ENCODE results near the gene EBF3.

EBF3 gene

DNA sequence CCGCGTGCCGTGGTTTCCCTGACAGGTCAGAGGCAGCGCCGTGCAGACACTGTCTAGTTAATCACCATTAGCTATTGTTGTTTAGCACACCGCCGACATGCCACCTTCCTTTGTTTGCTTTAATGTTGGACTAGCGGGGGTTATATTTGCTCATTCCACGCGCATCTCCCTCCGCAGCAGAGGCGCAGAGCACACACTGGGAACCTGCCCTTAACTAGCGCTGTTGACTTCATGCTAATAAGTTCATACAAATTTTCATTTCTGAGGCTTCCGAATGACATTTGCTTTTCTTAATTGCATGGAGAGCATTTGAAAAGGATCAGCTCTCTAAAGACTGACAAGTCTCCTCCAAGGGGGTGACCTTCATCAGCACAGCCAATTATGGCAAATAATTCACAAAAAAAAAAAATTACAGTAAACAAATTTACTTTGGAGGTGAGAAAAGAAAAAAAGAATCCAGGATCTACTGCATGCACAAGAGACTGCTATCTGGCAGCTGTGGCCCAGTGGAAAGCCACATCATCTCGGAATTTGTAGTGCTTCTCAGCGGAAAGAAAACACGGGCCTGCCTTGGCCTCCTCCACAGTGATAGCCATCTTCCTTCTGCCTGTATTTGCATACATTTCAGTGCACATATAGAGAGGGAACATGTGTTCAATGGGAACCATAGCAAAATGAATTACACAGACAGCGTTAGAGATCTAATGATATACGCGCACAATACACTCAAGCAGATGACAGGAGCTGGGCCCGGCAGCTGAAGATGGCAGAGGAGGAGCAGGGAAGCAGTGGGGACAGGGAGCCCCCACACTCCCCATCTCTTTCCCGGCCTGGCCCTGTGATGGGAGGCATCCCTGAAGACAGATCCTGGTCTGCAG is 94.2 kb downstream of the EBF3 start:
- DNase-seq (ENCODE audit: low spot score), result no peak

DNA sequence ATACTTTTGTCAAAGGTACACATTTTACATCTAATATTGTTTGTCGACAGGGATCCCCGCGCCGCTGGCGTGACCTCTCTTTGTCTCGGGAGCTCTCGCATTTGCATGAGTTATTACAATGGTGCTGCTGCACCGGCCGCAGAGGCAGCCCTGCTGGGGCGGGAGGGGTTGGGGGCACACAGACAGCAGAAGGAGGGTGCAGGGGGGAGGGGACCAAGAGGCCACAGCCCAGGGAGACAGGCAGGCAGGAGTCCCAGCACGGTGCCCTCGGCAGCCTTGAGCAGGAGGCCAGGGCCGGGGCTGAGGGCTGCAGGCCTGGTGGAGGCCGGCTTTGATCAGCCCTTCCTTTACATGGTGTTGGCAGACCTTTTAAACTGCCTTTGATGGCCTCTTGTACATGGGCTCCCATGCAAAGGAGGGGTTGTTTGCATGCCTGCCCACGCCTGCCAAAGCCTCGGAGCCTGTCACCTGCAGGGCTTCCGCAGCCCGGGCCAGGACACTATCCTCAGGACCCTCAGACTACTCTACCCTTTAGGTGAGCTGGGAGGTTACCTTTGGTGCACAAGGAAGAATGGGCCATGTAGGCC is 95.5 kb downstream of the EBF3 start:
- no peak for DNase-seq (ENCODE audit: low spot score)

DNA sequence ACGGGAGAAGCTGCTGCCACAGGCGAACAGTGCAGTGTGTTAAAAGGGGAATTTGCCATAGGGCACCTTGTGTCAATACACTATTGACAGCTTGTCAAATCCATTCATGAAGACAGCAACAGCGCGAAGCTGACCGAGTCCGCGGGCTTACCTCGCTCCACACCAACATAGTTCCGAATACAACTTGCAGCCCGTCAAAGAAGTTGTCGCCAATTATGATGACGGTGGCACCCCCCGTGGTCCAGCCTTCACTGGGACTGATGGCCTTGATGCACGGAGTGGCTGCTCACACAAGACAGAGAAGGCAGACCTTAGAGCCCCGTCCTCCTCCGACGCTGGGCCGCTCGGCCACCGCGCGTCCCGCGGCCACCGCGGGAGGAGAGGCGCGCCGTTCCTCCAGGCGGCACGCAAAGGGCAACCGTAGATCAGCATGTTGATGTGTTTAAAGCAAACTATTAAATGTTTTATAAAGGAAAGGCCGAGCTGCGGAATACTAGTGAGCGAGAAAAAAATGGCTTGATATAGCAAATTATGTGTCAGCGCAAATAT is 96.4 kb downstream of the EBF3 start:
- no peak for DNase-seq (ENCODE audit: low spot score)

DNA sequence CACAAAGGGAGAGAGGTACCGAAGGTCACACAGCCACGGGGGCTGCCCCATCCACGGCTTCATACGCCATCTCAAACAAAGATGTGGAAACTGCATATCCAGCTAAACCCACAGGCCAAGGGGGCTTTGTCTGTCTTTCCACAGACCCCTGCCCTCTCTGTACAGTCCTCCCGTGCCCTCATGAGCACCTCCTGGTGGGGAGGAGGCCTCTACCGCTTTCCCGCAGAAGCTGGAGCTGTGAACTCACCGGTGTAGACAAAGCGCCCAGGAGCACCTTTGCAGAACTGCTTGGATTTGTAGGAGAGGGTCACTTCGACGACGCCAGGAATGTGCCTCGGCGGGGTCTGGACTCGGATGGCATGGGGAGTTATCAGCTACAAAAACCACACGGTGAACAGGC is 97.2 kb downstream of the EBF3 start:
- DNase-seq (ENCODE audit: low spot score), result no peak

DNA sequence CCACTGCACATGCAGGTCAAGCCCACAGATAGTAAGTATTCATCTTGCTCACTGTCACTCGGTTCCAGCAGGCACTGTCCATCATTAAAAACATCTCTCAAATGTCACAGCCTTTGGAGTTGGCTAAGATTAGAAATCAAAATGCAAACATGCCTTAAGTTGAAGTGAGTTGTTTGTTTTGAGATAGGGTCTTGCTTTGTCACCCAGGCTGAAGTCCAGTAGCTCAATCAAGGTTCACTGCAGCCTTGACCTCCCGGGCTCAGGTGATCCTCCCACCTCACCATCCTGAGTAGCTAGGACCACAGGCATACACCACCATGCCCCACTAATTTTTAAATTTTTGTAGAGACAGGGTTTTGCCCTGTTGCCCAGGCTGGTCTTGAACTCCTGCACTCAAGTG is 98.1 kb downstream of the EBF3 start:
- no peak for DNase-seq (ENCODE audit: low spot score)

DNA sequence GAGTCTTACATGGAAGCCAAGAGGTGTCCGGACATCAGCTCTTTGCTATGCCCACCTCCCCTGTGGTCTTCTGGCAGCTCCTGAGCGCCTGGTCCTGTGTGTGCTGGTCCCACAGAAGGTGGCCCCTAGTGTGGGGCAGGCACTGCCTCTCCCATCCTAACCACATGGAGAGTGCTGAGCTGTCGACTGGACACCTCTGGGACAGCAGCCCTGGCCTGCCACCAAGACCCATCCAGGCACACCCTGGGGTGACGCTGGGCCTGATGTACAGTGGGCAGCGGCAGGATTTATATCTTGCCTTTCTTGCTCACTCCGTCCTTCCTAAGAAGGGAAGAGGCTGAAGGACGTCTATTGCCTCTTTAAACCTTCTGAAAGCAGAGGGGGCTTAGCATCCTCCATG is 98.7 kb downstream of the EBF3 start:
- no peak for DNase-seq (ENCODE audit: low spot score)

DNA sequence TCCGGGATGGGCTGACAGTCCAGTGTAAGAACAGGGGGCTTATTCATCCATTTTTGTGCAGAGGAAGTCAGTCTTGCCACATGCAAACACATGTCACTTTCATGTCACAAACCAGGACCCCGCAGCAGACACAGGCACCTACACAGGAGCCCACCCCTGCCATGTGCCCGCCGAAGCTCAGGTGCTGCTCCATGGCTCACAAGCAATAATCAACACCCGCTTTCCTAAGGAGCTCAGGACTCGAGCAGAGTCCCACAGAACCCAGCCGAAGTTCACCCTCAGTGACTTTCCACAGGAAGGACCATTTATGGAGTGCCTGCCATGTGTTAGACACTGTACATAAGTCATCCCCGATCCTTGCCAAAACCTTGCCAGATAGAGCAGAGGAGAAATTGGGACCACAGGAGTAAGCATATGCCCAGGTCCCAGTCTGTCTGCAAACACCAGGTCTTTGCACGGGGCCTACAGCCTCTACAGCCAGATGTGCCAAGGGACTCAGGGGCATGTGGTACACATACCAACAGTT is 99.4 kb downstream of the EBF3 start:
- no peak for DNase-seq (ENCODE audit: low spot score)

DNA sequence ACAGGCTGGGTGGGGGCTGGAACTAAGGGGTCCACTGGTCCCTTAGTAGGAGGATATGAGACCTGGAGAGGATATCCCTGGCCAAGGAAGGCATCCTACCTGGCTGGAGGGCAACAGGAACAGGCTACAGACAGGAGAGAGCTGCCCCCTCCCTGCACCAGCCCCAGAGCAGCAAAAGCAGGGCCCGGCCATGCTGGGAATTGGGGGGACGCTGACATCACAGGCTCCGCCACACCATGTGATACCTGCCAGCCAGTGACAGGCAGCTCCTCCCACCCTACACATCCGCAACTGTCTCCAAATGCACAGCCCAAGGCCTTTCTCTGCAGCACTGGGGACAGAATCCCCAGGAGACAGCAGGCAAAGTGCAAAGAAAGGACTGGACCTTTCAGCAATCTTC is 100.0 kb downstream of the EBF3 start:
- DNase-seq (ENCODE audit: low spot score), result no peak

DNA sequence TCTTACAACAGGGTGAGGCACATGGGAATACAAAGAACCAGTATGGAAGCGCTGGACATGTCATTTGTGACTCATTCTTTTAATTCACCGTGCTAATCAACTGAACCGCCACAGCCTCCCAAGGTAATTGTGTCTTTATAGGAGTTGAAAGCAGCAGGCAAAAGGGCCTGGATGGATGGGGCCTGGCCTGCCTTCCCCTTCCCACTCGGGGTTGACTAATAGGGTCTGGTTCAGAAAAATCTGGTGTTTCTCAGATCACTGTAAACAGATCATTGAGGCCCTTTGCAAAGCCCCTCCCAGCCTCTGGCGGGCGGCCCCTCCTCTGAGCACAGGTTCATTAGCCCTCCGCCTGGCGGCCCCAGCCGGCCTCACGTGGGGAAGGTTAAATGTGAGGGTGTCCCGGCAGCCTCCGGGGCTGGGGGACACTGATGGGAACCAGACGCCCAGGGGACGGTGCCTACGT is 100.8 kb downstream of the EBF3 start:
- DNase-seq (ENCODE audit: low spot score), result no peak

DNA sequence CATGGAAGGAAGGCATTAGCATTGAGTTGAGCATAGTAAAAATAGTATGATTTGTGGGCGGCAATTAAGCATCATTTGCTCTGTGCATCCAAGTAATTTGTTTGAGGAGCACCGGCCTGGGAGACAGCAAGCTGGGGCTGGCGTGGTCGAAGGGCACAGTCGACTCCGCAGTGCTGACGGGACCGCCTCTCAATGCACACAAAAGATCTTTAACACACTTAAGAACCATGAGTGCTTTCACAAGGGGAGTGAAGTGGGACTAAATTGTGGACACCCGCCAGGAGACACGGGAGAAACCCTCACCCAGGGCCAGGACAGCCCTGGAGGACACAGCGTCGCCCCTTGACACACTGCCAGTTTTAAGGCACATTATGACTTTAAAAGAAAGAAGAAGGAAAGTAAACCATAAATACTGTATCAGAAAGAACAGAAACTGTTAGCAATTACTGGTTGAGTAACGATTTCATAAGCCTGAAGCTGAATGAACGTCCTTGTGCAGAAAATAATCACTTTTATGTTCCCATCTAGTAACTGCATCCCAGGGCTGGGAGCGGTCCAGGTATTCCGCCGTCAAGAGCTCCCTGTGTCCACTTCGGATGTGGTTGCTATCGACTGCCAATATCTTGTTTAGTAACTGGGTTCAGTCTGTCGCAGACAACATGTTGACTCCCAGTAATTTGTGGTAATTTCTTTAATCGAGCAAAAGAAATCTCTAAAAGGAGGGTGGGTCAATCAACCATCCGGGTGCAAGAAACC is 102.1 kb downstream of the EBF3 start:
- no peak for DNase-seq (ENCODE audit: low spot score)

DNA sequence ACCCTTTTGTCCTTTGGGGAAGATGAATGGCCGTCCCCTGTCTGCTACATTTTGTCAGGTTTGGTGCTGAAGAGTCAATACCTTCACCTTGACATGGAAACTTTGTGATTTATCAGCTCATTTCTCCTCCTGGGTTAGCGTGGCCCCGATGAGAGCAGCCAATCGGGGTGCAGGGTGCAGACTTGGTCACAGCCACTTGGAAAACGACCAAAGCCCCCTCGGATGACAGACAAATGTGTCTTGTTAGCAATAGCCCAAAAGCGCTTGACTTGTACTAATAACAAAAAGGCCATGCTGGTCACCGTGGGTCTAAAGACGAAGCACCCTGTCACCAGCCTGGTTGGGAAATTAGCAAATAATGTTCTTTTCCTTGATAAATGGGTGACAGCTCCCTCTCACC is 103.7 kb downstream of the EBF3 start:
- DNase-seq (ENCODE audit: low spot score), result no peak

DNA sequence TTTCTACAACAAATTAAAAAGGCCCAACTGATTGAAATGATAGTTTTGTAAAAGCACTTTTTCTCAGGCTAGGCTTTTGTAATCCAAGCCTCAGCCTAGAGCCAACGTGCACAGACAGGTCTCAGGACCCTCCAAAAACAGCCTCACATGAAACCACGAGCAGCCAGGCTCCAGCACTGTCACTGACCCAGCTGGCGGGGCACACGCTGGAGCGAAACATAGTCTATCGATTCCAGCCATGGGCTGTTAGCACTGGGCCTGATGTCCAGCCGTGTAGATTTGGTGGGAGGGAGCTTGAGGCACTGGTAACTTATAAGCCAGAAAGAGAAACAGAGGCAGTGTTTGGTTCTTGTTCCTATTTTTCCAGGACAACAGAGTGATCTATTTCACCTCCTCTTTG is 104.5 kb downstream of the EBF3 start:
- no peak for DNase-seq (ENCODE audit: low spot score)

DNA sequence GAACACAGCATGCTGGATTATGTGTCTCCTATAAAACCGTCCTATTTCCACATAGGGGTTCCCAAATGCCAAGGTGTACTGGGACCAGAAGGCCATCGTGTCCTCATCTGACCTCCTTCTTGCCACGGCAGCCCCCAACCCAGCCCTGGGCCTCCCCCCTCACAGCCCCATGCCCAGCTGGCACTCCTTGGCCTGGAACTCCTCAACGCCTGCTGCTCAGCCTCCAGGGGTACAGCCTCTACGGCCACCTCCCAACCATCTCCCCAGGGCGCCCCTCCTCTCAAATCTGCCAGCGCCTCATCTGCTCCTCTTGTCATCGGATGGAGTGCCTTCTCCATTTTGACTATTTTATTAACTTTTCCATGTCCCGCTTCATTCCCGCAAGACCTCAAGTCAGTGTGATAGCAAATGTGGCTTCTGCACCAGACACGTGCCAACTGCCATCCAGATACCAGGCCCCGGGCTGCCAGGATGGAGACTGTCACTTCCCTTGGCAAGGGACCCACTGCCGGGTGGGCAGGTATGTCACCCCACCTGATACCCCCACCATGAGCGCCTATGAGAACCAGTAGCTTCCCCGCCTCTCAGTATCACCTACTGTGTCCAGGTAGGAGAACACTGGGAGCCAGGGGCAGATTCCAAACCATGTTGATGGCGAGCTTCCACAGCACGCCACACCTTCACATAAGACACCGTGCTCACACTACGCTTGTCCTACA is 106.7 kb downstream of the EBF3 start:
- DNase-seq (ENCODE audit: low spot score), result no peak

DNA sequence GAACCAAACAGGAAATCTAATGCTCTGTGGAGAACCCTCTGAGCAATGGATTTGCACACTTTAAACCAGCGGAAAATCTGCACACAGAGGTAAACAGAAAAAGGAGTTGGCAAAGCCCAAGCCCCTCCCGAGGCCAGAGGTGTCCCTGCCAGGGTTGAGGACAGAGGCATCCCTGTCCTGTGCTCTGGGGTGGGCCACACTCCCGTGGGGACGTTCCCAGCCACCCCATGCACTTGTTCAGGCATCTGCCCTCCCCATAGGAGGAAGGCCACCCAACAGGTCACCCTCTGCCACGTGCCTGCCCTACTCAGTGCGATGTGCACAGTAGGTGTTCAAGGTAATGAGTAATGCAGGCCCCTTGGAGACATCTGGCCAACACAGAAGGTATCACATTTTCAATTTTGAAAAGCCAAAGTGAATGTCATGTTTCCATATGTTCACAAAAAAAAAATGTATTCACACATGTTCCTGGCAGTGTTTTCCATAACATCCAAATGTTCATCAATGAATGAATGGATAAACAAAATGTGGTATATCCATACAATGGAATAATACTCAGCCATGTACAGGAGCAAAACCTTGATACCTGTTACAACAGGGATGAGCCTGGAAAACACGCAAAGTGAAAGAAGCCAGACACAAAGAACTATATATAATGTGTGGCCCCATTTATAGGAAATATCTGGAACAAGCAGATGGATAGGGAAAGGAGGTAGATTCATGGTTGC is 108.1 kb downstream of the EBF3 start:
- no peak for DNase-seq (ENCODE audit: low spot score)

DNA sequence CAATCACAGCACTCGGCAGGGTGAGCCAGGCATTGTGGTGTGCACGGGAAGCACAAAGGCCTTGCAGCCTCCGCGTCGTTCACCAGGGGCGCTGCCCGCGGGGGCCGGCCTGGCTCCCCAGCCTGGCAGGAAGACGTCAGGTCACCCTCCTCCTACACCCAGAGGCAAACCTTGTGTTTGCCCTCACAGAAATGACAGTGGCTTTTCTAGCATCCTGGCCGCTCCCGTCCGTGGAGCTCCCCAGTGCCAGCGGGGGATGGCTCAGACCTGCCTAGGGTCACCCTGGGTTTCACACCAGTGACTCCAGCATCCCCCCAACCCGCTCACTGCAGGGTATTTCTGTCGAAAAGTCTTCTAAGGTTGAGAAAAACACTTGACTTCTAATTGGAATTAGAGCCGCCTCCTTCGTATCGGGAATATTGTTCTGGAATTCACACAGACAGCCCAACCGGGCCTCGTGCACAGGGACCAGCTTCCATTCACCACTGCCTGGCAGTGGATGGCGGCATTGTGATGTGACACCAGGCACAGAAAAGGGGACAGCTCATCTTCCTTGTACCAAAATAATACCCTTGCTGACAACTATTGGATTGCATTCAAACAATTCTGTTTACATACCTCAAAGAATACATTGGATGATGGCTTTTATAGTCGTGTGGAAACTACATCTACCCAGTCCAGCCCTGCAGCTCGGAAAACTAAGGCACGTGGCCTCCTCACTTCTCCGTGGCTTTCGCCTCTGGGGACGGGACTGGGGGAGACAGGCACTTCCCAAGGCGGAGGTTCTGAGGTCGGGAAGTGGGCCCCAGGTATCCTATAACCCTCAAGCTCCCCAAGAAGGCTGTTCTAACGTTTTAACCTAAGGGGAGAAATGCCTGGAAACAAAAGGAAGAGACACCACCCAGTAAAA is 109.0 kb downstream of the EBF3 start:
- no peak for DNase-seq (ENCODE audit: low spot score)

DNA sequence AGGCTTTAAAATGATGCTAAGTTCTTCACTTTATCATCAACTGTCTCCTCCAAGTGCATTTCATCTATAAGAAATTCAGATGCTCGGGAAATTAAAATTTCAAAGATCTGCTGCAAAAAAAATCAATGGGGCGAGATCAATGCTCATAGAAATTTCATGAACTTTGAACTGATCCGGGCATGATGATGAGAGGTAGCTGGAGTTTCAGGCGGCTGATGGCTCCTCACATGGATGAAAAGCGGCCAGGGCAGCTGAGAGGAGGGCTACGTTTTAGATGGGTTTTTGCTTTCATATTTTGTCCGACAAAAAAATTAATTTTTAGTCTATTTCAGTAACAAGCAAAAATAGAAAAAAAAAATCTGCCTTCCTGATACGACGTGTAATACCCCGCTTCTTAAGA is 109.9 kb downstream of the EBF3 start:
- DNase-seq (ENCODE audit: low spot score), result no peak

DNA sequence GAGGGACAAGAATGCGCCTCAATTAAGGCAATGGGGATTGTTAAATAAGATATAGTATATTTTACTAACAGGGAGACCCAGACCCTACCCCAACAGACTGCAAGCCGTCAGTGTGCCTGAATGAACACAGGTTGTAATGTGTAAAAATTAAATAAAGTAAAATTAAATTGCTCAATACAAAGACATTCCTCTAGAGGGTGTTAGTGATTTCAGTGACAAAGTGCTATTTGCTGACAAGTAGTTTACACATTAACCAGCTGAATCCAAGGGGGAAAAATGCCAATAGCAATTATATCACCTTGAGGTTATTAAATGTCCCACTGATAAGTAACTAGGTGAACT is 110.5 kb downstream of the EBF3 start:
- no peak for DNase-seq (ENCODE audit: low spot score)

DNA sequence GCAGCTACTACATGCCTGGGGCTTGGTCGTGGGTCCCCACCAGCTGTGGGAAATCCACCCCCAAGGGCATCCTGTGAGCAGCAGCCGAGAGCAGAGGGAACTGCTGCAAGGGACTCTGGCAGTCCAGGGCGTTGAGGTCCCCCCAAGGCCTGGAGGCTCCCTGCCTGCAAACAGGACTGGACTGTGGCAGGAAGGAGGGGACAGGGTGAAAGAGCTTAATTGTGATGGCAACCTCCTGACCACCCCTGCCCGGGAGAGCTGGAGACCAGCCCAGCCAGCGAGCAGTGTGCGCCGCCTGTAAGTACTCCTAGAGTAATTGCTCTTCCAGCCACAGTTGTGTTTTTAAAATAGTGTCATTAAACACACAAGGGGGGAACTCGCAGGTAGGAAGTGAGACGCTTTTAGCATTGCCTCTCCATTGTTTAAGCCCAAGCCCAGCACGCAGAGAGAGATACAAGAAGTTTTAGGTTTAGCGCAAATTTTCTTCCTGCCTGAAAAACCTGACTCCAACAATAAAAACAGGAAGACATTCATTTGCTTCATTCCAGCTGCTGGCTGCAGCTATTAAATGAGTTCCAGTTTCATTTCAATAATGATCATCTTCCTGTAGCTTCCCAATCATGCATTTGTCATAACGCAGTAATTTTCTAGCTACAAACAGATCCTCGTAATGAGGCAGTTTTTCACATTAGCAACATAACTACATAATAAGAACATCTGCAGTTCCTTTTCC is 111.1 kb downstream of the EBF3 start:
- no peak for DNase-seq (ENCODE audit: low spot score)

DNA sequence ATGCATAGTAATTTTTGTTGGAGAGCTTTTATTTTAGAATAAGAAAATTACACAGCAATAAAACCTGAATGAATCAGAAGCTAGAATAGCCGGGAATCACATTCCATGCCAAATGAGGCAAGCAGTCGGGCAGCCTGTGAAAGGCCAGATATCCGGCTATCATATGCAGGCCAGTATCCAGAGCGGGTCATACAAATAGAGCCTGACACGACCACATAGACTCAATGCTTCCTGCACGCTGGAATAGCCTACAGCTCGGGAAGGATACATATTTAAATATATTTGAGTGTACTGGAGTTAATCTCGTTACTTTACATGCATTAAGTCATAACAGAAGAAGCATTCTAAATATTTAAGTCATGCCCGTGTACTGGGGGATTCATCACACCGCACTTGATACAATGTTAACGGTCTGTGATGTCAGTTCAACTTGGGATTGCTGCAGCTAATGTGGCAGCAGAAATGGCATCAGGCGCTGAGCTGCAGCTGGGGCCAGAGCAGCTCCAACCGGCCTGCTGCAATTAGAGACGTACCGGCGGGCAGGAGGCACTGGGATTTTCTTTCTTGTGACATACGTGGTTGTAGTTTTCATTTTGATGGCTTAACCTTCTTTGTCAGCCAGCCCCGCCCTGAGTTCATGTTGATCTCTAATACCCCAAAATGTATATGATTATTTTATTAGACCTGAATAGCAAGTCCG is 112.0 kb downstream of the EBF3 start:
- no peak for DNase-seq (ENCODE audit: low spot score)

Measured in CD4-positive, alpha-beta T cell treated with Interleukin-2 at 100 ng/mL for 4 hours (primary cell).